ENCODE data around the gene HMGB3. TPM values are rescaled to one million over a fixed set of nuclear protein-coding genes. Genes with fewer than 3 reads are reported as not detected.
A peak's percentile ranks its signal among the peaks of the same experiment; 100 is the strongest.

HMGB3 gene
- total RNA-seq, 1 experiment from 2014 or later, result 251 TPM

- H3K9me3 ChIP-seq (ENCODE audit: control insufficient read depth, insufficient read depth, low read depth, low read length), result no peaks in the 10 kb centered on the region
- BruUV-seq (replicated peaks), result no TSS peak
- DNase-seq (ENCODE audit: low read depth, low spot score) (no peak), ATAC-seq (no peak)
- peak overlapping the region; percentile 55; the same call in 1 of the 2 replicates for H3K27ac ChIP-seq (ENCODE audit: low read length)
- H3K27me3 ChIP-seq (ENCODE audit: control insufficient read depth, insufficient read depth, low read length), result no peaks in the 10 kb centered on the region
- no peak overlapping the region for H3K4me3 ChIP-seq (ENCODE audit: low read depth in 2 of 2, low read length in 2 of 2)
- peaks cover 15% of the 10 kb centered on the region; the same call in 1 of the 2 replicates for H3K4me1 ChIP-seq (ENCODE audit: control insufficient read depth, insufficient read depth, low read length)
- in situ Hi-C loops (cut with HindIII; ENCODE audit: low pct_unique_long_range_greater_than_20kb, low sequenced_read_pairs) (no loop called here), intact Hi-C loops (cut with micrococcal nuclease; ENCODE audit: unreplicated experiment) (no loop called here)
- ChIA-PET CTCF (no interaction called here), POLR2A (no interaction called here)
- TF ChIP-seq TCF7L2 (IDR thresholded peaks at IDR 0.05; ENCODE audit: low read depth, low read length) (no peak), POLR2AphosphoS5 (IDR thresholded peaks at IDR 0.05; ENCODE audit: low read depth, low read length) (no peak), SIN3A (IDR thresholded peaks at IDR 0.05; ENCODE audit: borderline replicate concordance, insufficient read depth, low read depth, low read length) (no peak)
- TF ChIP-seq, protein P1, sequence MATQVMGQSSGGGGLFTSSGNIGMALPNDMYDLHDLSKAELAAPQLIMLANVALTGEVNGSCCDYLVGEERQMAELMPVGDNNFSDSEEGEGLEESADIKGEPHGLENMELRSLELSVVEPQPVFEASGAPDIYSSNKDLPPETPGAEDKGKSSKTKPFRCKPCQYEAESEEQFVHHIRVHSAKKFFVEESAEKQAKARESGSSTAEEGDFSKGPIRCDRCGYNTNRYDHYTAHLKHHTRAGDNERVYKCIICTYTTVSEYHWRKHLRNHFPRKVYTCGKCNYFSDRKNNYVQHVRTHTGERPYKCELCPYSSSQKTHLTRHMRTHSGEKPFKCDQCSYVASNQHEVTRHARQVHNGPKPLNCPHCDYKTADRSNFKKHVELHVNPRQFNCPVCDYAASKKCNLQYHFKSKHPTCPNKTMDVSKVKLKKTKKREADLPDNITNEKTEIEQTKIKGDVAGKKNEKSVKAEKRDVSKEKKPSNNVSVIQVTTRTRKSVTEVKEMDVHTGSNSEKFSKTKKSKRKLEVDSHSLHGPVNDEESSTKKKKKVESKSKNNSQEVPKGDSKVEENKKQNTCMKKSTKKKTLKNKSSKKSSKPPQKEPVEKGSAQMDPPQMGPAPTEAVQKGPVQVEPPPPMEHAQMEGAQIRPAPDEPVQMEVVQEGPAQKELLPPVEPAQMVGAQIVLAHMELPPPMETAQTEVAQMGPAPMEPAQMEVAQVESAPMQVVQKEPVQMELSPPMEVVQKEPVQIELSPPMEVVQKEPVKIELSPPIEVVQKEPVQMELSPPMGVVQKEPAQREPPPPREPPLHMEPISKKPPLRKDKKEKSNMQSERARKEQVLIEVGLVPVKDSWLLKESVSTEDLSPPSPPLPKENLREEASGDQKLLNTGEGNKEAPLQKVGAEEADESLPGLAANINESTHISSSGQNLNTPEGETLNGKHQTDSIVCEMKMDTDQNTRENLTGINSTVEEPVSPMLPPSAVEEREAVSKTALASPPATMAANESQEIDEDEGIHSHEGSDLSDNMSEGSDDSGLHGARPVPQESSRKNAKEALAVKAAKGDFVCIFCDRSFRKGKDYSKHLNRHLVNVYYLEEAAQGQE (IDR thresholded peaks at IDR 0.05; ENCODE audit: insufficient read depth in 1 of 2, low read depth in 2 of 2, low read length in 1 of 2), result no peak
- H3K36me3 ChIP-seq (ENCODE audit: control insufficient read depth, insufficient read depth, low read length), result no peaks in the 10 kb centered on the region
Observed at GRCh38 chrX:150936556-150936955, 46.6 kb upstream of the HMGB3 start.

GRCh38 chrX:150940844-150941495 is 42.2 kb upstream of the HMGB3 start:
- in situ Hi-C loops (cut with HindIII; ENCODE audit: low pct_unique_long_range_greater_than_20kb, low sequenced_read_pairs) (no loop called here), intact Hi-C loops (cut with micrococcal nuclease; ENCODE audit: unreplicated experiment) (no loop called here)
- Histone ChIP-seq H3K4me3 (ENCODE audit: low read depth in 2 of 2, low read length in 2 of 2) (no peak overlapping the region), H3K4me1 (ENCODE audit: control insufficient read depth, insufficient read depth, low read length) (no peaks in the 10 kb centered on the region), H3K9me3 (ENCODE audit: control insufficient read depth, insufficient read depth, low read depth, low read length) (no peaks in the 10 kb centered on the region), H3K27ac (ENCODE audit: low read length) (no peak overlapping the region), H3K27me3 (ENCODE audit: control insufficient read depth, insufficient read depth, low read length) (no peaks in the 10 kb centered on the region), H3K36me3 (ENCODE audit: control insufficient read depth, insufficient read depth, low read length) (no peaks in the 10 kb centered on the region)
- no peak for ATAC-seq
- TF ChIP-seq, protein P1 (IDR thresholded peaks at IDR 0.05; ENCODE audit: insufficient read depth in 1 of 2, low read depth in 2 of 2, low read length in 1 of 2), result no peak
- TF ChIP-seq TCF7L2 (IDR thresholded peaks at IDR 0.05; ENCODE audit: low read depth, low read length) (no peak), POLR2AphosphoS5 (IDR thresholded peaks at IDR 0.05; ENCODE audit: low read depth, low read length) (no peak)
- BruUV-seq (replicated peaks), result no TSS peak
- ChIA-PET POLR2A (interaction anchor here (0.6 kb wide), 1 partner anchor 188 kb away, joined by 3 read pairs; no protein-coding TSS in a partner anchor), CTCF (no interaction called here)
- no peak for DNase-seq (ENCODE audit: low read depth, low spot score)
